Stimulated activated CD8-positive, alpha-beta memory T cell treated with anti-CD3 and anti-CD28 coated beads, Interleukin-12 subunit alpha, Interleukin-12 subunit beta, amount 100 ng/mL, for 24 hours (primary cell): Measurements from ENCODE around the gene TGIF2LX.
"Not testable (repeated sequence)": the region's sequence is repeated elsewhere in the genome, so short reads cannot be mapped to it uniquely, and the experiment has no call there.

Experiments
- DNase-seq: peaks from one replicate; pipeline ENCODE4 v3.0.0-alpha.2; 2020; ENCODE audit errors: extremely low read depth

The TGIF2LX gene

DNA sequence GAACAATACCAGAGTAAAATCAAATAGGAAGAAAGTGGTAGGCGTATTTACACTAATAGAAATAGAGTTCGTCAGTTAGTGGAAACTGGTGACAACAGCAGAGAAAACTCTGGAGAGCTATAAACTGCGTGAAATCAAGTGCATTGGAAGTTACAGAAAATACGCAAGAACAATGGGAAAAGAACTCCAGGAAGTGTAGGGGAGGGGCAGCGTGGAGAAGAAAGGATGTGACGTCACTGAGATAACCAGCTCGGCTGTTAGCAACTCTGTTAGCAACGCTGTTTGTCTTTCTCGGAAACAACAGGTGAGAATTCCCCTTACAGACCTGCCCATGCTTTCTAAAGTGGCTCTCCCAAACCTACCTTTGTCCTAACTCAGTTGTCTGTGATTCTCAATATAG is at the start of gene TGIF2LX:
TGIF2LX (plus strand) TSS at position 244 of the 400 bp plus-strand sequence. CDS start 178 bp downstream, outside the sequence.
- DNase-seq, result not testable (repeated sequence)

DNA sequence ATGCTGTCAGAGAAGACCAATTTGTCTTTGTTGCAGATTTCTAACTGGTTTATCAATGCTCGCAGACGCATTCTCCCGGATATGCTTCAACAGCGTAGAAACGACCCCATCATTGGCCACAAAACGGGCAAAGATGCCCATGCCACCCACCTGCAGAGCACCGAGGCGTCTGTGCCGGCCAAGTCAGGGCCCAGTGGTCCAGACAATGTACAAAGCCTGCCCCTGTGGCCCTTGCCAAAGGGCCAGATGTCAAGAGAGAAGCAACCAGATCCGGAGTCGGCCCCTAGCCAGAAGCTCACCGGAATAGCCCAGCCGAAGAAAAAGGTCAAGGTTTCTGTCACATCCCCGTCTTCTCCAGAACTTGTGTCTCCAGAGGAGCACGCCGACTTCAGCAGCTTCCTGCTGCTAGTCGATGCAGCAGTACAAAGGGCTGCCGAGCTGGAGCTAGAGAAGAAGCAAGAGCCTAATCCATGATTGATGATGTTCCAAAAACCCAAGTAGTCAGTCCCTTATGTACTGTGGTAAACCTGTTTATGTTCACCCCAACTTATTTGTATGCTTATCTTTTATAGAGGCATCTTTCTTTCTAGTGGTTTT is 728 bp downstream of the TGIF2LX start:
- DNase-seq, result not testable (repeated sequence)

DNA sequence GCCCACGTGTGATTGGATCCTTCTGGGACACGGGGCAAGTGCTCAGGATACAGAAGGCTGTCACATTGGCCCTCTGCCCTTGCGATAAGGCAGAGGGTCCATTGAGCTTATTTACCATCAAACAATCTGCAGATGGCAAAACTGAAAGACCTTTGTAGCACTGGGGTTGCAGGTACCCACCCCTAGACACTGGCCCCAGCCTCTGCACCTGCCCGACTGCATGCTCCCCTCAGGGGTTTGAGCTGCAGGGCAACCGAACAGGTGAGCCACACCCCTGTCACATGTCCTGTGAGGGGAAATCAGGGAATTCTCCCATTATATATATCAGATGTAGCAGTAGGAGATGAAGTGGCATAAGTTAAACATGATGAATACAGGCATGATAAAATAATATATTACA is 21.4 kb downstream of the TGIF2LX start:
- DNase-seq, result not testable (repeated sequence)

DNA sequence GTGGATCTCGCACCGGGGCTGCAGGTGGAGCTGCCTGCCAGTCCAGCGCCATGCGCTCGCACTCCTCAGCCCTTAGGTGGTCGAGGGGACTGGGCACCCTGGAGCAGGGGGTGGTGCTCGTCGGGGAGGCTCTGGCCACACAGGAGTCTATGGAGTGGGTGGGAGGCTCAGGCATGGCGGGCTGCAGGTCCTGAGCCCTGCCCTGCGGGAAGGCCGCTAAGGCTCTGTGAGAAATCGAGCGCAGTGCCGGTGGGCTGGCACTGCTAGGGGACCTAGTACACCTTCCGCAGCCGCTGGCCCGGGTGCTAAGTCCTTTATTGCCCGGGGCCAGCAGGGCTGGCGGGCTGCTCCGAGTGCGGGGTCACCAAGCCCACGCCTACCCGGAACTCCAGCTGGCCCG is 43.9 kb downstream of the TGIF2LX start:
- DNase-seq, result not testable (repeated sequence)
